Upper lobe of right lung (tissue), 1 donor: ENCODE data around the gene CAMK2N2. TPM values are rescaled to one million over a fixed set of nuclear protein-coding genes. Genes with fewer than 3 reads are reported as not detected.
A peak's percentile ranks its signal among the peaks of the same experiment; 100 is the strongest.

ENCODE experiments used
- ATAC-seq: fragments of 200-7000 bp; cut with Tn5 transposase; one replicate; pipeline ENCODE4 v1.9.1; 2020; ENCODE audit warnings: mild to moderate bottlenecking, moderate library complexity
- DNase-seq: peaks from one replicate; pipeline ENCODE4 v3.0.0-alpha.2; 2020
- H3K27ac ChIP-seq: fragments of 200-600 bp; one replicate; pipeline ENCODE4 v1.8.0; 2022
- H3K27me3 ChIP-seq: fragments of 200-600 bp; one replicate; pipeline ENCODE4 v1.8.0; 2022; ENCODE audit warnings: mild to moderate bottlenecking
- H3K36me3 ChIP-seq: fragments of 200-600 bp; one replicate; pipeline ENCODE4 v1.8.0; 2022
- H3K4me1 ChIP-seq: fragments of 200-600 bp; one replicate; pipeline ENCODE4 v1.8.0; 2022
- H3K4me3 ChIP-seq: fragments of 200-600 bp; one replicate; pipeline ENCODE4 v1.8.0; 2022; ENCODE audit warnings: mild to moderate bottlenecking
- H3K9me3 ChIP-seq: fragments of 200-600 bp; one replicate; pipeline ENCODE4 v1.8.0; 2022
- intact Hi-C: fragments of 100-400 bp; cut with DNase I; formaldehyde crosslinking; loops from one replicate; pipeline ENCODE4 v1.11.0; 2022
- total RNA-seq: library from RNA; stranded (reverse); fragmentation: NEBNext Ultra II Directional; extraction: Animal tissue kit (Norgen Biotek cat#: 25700); gene quantifications from one replicate; pipeline ENCODE4 v1.2.1, GENCODE V29; 2021
- TF ChIP-seq, protein P1 (sequence below): fragments of 200-600 bp; IDR thresholded peaks from one replicate; pipeline ENCODE4 v1.8.0; 2022; ENCODE audit warnings: antibody characterized with exemption
- donor health status: DM: no; HTN: yes; CAD: no; lungs with severe emphysema.

CAMK2N2 gene
- total RNA-seq, 1 donor from 2014 or later: not detected

DNA sequence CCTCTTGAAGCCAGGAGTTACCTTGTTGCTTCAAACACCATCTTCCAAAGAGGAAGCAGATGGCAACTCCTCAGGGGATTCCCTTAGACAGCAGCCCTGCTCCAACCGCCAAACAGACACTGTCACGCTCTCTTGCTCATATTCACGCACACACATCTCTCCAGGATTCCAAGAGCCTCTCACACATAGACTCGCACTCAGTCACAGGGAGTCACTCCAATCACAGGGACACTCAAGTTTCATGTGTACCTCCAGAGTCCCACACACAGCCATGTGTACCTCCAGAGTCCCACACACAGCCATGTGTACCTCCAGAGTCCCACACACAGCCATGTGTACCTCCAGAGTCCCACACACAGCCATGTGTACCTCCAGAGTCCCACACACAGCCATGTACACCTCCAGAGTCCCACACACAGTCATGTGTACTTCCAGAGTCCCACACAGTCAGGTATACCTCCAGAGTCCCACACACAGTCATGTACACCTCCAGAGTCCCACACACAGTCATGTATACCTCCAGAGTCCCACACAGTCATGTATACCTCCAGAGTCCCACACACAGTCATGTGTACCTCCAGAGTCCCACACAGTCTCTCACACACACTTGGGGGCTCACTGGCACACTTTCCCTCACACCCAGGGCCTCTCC, 25.8 kb downstream of the CAMK2N2 start:
- TF ChIP-seq, protein P1, sequence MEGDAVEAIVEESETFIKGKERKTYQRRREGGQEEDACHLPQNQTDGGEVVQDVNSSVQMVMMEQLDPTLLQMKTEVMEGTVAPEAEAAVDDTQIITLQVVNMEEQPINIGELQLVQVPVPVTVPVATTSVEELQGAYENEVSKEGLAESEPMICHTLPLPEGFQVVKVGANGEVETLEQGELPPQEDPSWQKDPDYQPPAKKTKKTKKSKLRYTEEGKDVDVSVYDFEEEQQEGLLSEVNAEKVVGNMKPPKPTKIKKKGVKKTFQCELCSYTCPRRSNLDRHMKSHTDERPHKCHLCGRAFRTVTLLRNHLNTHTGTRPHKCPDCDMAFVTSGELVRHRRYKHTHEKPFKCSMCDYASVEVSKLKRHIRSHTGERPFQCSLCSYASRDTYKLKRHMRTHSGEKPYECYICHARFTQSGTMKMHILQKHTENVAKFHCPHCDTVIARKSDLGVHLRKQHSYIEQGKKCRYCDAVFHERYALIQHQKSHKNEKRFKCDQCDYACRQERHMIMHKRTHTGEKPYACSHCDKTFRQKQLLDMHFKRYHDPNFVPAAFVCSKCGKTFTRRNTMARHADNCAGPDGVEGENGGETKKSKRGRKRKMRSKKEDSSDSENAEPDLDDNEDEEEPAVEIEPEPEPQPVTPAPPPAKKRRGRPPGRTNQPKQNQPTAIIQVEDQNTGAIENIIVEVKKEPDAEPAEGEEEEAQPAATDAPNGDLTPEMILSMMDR: no peak
- intact Hi-C loops: no loop called here
- Histone ChIP-seq H3K36me3 (no peaks in the 10 kb centered on the region), H3K4me1 (no peaks in the 10 kb centered on the region), H3K27me3 (peaks cover 22% of the 10 kb centered on the region), H3K27ac (no peak overlapping the region), H3K4me3 (no peak overlapping the region), H3K9me3 (no peaks in the 10 kb centered on the region)
- no peak for DNase-seq
- ATAC-seq: no peak

DNA sequence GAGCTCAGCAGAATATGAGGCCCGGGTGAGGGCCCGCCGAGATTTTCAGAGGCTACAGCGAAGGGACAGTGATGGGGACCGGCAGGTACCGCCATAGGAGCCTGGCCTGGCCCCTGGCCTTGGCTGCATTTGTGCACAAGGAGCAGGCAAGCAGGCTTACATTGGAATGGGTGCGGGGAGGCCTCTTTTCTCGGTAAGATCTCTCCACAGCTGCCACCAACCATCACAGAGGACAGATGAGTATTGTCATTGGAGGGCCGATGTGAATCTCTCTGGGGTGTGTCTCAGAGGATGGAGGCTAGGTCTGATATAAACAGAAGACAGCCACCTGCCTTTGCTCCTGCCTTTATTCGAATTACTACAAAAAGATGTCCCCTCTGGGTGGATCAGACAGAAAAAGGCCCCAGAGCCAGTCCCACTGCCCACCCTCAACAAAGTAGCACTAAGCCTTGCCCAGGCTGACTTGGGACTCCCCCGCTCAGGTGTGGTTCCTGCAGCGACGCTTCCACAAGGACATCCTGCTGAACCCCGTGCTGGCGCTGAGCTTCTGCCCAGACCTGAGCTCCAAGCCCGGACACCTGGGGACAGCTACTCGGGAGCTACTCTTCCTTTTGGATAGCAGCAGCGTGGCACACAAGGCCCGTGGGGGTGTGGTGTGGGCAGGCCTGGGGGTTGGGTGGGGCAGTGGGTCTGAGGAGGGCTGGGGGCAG, 26.5 kb downstream of the CAMK2N2 start:
- Histone ChIP-seq H3K9me3 (no peaks in the 10 kb centered on the region), H3K4me3 (no peak overlapping the region), H3K27ac (no peak overlapping the region), H3K36me3 (no peaks in the 10 kb centered on the region), H3K4me1 (peaks cover 5% of the 10 kb centered on the region), H3K27me3 (peaks cover 29% of the 10 kb centered on the region)
- TF ChIP-seq, protein P1: no peak
- DNase-seq (no peak), ATAC-seq (no peak)
- intact Hi-C loops: no loop called here

DNA sequence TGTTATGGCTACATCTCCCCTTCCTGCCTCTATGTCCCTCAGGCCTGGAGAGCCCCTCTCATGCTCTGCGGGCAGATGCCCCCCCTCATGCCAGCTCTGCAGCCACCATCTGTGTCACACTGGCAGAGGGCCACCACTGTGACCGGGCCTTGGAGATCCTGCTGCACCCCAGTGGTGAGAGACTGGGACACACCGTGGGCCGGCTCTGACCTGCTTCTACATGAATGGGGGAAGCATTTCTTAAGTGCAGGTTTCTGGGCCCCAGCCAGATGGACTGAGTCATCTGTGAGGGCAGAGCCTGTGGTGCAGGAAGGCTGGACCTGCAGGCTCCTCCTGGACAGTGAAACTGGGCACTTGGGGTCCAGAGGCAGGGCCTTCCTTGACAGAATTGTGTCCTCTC, 27.1 kb downstream of the CAMK2N2 start:
- Histone ChIP-seq H3K9me3 (no peaks in the 10 kb centered on the region), H3K27me3 (peaks cover 35% of the 10 kb centered on the region), H3K36me3 (no peaks in the 10 kb centered on the region), H3K4me1 (peaks cover 9% of the 10 kb centered on the region), H3K4me3 (no peak overlapping the region), H3K27ac (no peak overlapping the region)
- DNase-seq: peak; percentile 80
- peak; percentile 19 for ATAC-seq
- intact Hi-C loops: no loop called here
- TF ChIP-seq, protein P1: no peak

DNA sequence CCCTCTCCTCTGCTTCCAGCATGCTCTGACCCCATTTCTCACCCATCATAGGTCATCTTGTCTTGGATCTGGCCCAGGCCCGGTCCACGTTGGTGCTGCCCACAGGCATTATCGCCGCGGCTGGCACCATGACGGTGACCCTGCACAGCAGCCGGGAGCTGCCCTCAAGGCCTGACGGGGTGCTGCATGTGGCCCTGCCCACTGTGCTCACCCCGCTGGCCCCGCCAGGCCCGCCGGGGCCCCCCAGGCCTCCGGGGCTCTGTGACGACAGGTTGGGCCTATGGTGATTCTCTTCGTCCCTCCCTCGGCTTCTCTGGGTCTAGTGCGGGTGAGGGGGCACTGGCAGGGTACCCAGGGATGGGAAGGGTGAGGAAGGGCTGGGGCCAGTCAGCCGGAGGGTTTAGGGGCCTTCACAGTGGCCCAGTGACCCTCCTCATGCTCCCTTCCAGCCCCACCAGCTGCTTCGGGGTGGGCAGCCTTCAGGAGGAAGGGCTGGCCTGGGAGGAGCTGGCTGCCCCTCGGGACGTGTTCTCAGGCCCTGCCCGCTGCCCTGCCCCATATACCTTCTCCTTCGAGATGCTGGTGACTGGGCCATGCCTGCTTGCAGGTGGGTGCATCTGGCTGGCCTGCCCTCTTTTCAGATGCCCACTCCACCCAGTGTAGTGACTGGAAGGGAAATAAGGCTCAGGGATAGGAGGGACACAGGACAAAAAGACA, 28.1 kb downstream of the CAMK2N2 start:
- ATAC-seq (no peak), DNase-seq (no peak)
- intact Hi-C loops: no loop called here
- Histone ChIP-seq H3K4me3 (no peak overlapping the region), H3K27me3 (peaks cover 36% of the 10 kb centered on the region), H3K27ac (no peak overlapping the region), H3K36me3 (no peaks in the 10 kb centered on the region), H3K4me1 (peaks cover 9% of the 10 kb centered on the region), H3K9me3 (no peaks in the 10 kb centered on the region)
- TF ChIP-seq, protein P1: no peak

DNA sequence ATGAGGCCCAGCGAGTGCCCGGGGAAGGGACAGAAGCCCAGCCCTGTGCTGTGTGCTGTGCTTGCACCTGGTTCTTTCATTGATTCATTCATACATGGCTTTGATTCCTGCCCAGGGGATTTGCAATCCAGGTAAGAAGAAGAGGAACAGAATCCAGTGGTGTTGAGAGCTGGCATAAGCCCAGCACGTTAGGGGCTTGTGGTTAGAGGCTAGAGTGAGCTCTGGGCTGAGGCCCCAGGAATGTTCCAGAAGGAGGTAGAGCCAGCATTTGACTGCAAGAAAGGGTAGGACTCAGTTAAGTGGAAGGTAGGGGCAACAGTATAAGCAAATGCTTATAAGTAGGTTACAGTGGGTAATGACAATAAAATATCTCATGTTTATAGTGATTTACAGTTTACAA, 29.7 kb downstream of the CAMK2N2 start:
- H3K4me1 ChIP-seq: peaks cover 9% of the 10 kb centered on the region
- no peak overlapping the region for H3K27ac ChIP-seq
- H3K27me3 ChIP-seq: peaks cover 36% of the 10 kb centered on the region
- no peaks in the 10 kb centered on the region for H3K9me3 ChIP-seq
- H3K4me3 ChIP-seq: no peak overlapping the region
- ATAC-seq: no peak
- TF ChIP-seq, protein P1: no peak
- no peak for DNase-seq
- no peaks in the 10 kb centered on the region for H3K36me3 ChIP-seq
- intact Hi-C loops: no loop called here
